ENCODE results near the gene PPFIA3. TPM values are rescaled to one million over a fixed set of nuclear protein-coding genes. Genes with fewer than 3 reads are reported as not detected.
A peak's percentile ranks its signal among the peaks of the same experiment; 100 is the strongest.

Gene PPFIA3
- total and polyA plus RNA-seq, 3 experiments from 2014 or later, result 0.56 to 3.3 (median 3.2) TPM

DNA sequence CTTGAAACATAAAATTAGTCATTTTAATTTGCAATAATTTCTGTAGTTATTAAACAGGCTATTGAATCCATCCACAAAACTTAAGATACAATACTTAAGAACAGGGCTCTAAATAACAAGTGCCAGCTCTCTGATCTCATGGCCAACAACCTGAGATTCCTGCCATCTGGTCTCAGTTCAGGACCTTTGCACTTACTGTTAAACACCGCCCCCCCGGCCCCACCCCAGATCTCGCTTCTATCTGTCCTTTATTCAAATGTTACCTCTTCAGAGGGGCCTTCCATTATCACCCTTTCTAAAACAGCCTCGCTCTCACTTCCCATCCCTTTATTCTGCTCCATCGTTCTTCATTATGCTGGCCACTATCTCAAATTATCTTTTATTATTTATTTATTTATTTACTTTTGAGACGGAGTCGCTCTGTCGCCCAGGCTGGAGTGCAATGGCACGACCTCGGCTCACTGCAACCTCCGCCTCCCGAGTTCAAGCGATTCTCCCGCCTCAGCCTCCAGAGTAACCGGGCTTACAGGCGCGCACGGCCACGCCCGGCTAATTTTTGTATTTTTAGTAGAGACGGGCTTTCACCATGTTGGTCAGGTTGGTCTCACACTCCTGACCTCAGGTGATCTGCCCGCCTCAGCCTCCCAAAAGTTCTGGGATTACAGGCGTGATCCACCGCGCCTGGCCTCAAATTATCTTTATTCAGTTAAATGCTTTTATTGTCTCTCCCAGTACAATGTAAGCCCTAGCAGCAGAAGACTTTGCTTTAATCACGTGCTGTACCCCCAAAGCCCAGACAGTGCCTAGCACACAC, 34.9 kb upstream of the PPFIA3 start:
- H3K36me3 ChIP-seq (ENCODE audit: insufficient read depth, low read length), result peaks cover 13% of the 10 kb centered on the region
- H3K9me3 ChIP-seq (ENCODE audit: low read length), result no peaks in the 10 kb centered on the region
- peak overlapping the region; percentile 99 for H3K4me3 ChIP-seq (ENCODE audit: low read length)
- Mint-ChIP-seq H3K27me3 (peaks cover 8 to 11% of the 10 kb centered on the region in 2 donors), H3K27ac (peak overlapping the region; percentile 87 to 97 (median 93)), H3K9me3 (peaks cover 0 to 2% (median 0%) of the 10 kb centered on the region in 5 donors), H3K4me3 (peak overlapping the region; percentile 92 to 96 (median 96)), H3K4me1 (peaks cover 27 to 43% (median 40%) of the 10 kb centered on the region in 3 donors), H3K36me3 (peaks cover 6 to 31% (median 6%) of the 10 kb centered on the region in 3 donors)
- peaks cover 24% of the 10 kb centered on the region for H3K4me1 ChIP-seq (ENCODE audit: insufficient read depth, low read length)
- ChIA-PET POLR2A (no interaction called here), CTCF (interaction anchor here (0.9 kb wide), 1 partner anchor 13 kb away, joined by 4 read pairs; no protein-coding TSS in a partner anchor)
- H3K27me3 ChIP-seq (ENCODE audit: insufficient read depth, low read length, poor library complexity, severe bottlenecking), result no peaks in the 10 kb centered on the region
- DNase-seq, result no peak
- peak overlapping the region; percentile 82 for H3K27ac ChIP-seq (ENCODE audit: low read depth, low read length)

- Histone ChIP-seq H3K4me1 (ENCODE audit: insufficient read depth, low read length) (peaks cover 24% of the 10 kb centered on the region), H3K9me3 (ENCODE audit: low read length) (no peaks in the 10 kb centered on the region), H3K27me3 (ENCODE audit: insufficient read depth, low read length, poor library complexity, severe bottlenecking) (no peaks in the 10 kb centered on the region), H3K36me3 (ENCODE audit: insufficient read depth, low read length) (peaks cover 17% of the 10 kb centered on the region), H3K4me3 (ENCODE audit: low read length) (peak within 1 kb of the TSS; percentile 99), H3K27ac (ENCODE audit: low read depth, low read length) (peak within 1 kb of the TSS; percentile 82)
- peaks cover 0 to 2% (median 0%) of the 10 kb centered on the region in 5 donors for H3K9me3 Mint-ChIP-seq
- H3K4me1 Mint-ChIP-seq, result peaks cover 30 to 48% (median 47%) of the 10 kb centered on the region in 3 donors
- POLR2A ChIA-PET, result no interaction called here
- peaks cover 6 to 11% of the 10 kb centered on the region in 2 donors for H3K27me3 Mint-ChIP-seq
- H3K27ac Mint-ChIP-seq, result peak within 1 kb of the TSS; percentile 87 to 97 (median 93)
- H3K36me3 Mint-ChIP-seq, result peaks cover 6 to 37% (median 6%) of the 10 kb centered on the region in 3 donors
- peak within 1 kb of the TSS; percentile 92 to 96 (median 96) for H3K4me3 Mint-ChIP-seq
- DNase-seq, result peak; percentile 99 to 100 (median 100)
- CTCF ChIA-PET, result interaction anchor here (0.6 to 4.0 kb wide), 3 partner anchors 9 to 21 kb away, joined by 3 to 28 read pairs (median 9); no protein-coding TSS in a partner anchor
Observed at GRCh38 chr19:49085020-49085867, 34.1 kb upstream of the PPFIA3 start, which contains the start of gene SNRNP70. Gene SNRNP70, plus strand, starts transcription at chr19:49085451. Its CDS starts 964 bp downstream, at chr19:49086415.

GRCh38 chr19:49085868-49086232, 33.5 kb upstream of the PPFIA3 start:
- Mint-ChIP-seq H3K4me3 (peak overlapping the region; percentile 92 to 96 (median 96)), H3K27ac (peak overlapping the region; percentile 87 to 97 (median 93)), H3K9me3 (peaks cover 0 to 2% (median 0%) of the 10 kb centered on the region in 5 donors), H3K27me3 (peaks cover 4 to 9% of the 10 kb centered on the region in 2 donors), H3K36me3 (peaks cover 6 to 43% (median 6%) of the 10 kb centered on the region in 3 donors), H3K4me1 (peaks cover 32 to 54% (median 49%) of the 10 kb centered on the region in 3 donors)
- DNase-seq, result no peak
- Histone ChIP-seq H3K9me3 (ENCODE audit: low read length) (no peaks in the 10 kb centered on the region), H3K4me1 (ENCODE audit: insufficient read depth, low read length) (peaks cover 24% of the 10 kb centered on the region), H3K36me3 (ENCODE audit: insufficient read depth, low read length) (peaks cover 23% of the 10 kb centered on the region), H3K4me3 (ENCODE audit: low read length) (peak overlapping the region; percentile 99), H3K27me3 (ENCODE audit: insufficient read depth, low read length, poor library complexity, severe bottlenecking) (no peaks in the 10 kb centered on the region), H3K27ac (ENCODE audit: low read depth, low read length) (peak overlapping the region; percentile 82)
- CTCF ChIA-PET, result interaction anchor here (0.6 to 4.0 kb wide), 4 partner anchors 10 to 92 kb away, joined by 3 to 28 read pairs (median 6); partner anchors contain the start of genes GYS1 and RUVBL2
- POLR2A ChIA-PET, result no interaction called here

DNA sequence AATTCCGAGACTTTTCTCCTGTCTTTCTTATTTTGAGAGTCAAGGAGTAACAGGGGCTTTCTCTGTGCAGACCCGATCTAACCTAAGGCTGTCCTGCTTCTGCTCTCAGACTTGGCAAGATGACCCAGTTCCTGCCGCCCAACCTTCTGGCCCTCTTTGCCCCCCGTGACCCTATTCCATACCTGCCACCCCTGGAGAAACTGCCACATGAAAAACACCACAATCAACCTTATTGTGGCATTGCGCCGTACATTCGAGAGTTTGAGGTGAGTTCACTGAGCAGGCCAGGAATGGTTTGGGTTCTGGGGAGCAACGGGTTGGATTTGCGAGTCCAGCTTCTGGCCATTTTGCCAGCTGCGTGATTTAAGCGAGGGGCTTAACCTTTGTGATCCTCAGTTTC, 33.0 kb upstream of the PPFIA3 start:
- Mint-ChIP-seq H3K9me3 (peaks cover 0 to 2% (median 0%) of the 10 kb centered on the region in 5 donors), H3K4me3 (peak overlapping the region; percentile 92 to 96 (median 96)), H3K27ac (peak overlapping the region; percentile 87 to 97 (median 93)), H3K36me3 (peaks cover 7 to 46% (median 7%) of the 10 kb centered on the region in 3 donors), H3K4me1 (peaks cover 32 to 56% (median 50%) of the 10 kb centered on the region in 3 donors), H3K27me3 (peaks cover 3 to 9% of the 10 kb centered on the region in 2 donors)
- DNase-seq, result no peak
- peak overlapping the region; percentile 99 for H3K4me3 ChIP-seq (ENCODE audit: low read length)
- H3K9me3 ChIP-seq (ENCODE audit: low read length), result no peaks in the 10 kb centered on the region
- ChIA-PET POLR2A (interaction anchor here (0.6 kb wide), 1 partner anchor 82 kb away, joined by 3 read pairs; no protein-coding TSS in a partner anchor), CTCF (interaction anchor here (0.7 to 4.0 kb wide), 4 partner anchors 12 to 93 kb away, joined by 3 to 28 read pairs (median 6); partner anchors contain the start of genes GYS1 and RUVBL2)
- H3K4me1 ChIP-seq (ENCODE audit: insufficient read depth, low read length), result peaks cover 24% of the 10 kb centered on the region
- peak overlapping the region; percentile 82 for H3K27ac ChIP-seq (ENCODE audit: low read depth, low read length)
- H3K27me3 ChIP-seq (ENCODE audit: insufficient read depth, low read length, poor library complexity, severe bottlenecking), result no peaks in the 10 kb centered on the region
- H3K36me3 ChIP-seq (ENCODE audit: insufficient read depth, low read length), result peaks cover 27% of the 10 kb centered on the region

DNA sequence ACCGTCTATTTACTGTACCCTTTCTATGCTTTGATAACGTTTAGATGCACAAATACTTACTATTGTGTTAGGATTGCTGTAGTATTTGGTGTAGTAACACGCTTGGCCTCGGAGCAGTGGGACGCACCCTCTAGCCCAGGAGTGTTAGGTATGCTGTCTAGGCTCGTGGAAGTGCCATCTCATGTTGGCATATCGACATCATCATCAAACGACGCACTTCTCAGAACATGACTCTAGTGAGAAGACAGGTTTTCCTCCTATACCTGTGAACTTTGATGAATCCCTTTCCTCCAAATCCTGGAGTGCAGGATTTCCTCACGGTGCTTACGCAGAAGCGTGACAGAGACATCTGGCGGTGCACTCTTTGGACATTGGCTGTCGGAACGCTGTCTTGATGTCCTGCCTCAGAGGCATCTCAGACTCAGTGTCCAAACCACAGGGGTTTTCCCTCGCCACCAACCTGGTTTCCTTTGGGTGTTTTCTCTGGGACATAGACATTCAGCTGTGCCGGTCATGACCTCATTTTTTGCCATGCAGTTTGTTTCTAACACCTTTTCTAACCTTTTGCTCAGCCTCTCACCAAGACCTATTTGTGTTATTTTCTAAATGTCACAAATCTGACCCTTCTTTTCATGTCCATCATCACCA, 27.8 kb upstream of the PPFIA3 start:
- Histone ChIP-seq H3K4me1 (ENCODE audit: insufficient read depth, low read length) (peaks cover 13% of the 10 kb centered on the region), H3K4me3 (ENCODE audit: low read length) (no peak overlapping the region), H3K27me3 (ENCODE audit: insufficient read depth, low read length, poor library complexity, severe bottlenecking) (no peaks in the 10 kb centered on the region), H3K27ac (ENCODE audit: low read depth, low read length) (no peak overlapping the region), H3K36me3 (ENCODE audit: insufficient read depth, low read length) (peaks cover 51% of the 10 kb centered on the region), H3K9me3 (ENCODE audit: low read length) (no peaks in the 10 kb centered on the region)
- H3K4me3 Mint-ChIP-seq, result peak overlapping the region in 1 of 7 donors; percentile 58
- ChIA-PET CTCF (no interaction called here), POLR2A (no interaction called here)
- no peaks in the 10 kb centered on the region for H3K9me3 Mint-ChIP-seq
- peaks cover 29 to 57% (median 49%) of the 10 kb centered on the region in 3 donors for H3K4me1 Mint-ChIP-seq
- peak overlapping the region in 4 of 8 donors; percentile 13 to 86 (median 46) for H3K27ac Mint-ChIP-seq
- H3K36me3 Mint-ChIP-seq, result peaks cover 7 to 78% (median 13%) of the 10 kb centered on the region in 3 donors
- DNase-seq, result no peak
- no peaks in the 10 kb centered on the region for H3K27me3 Mint-ChIP-seq

GRCh38 chr19:49092686-49093085, 26.7 kb upstream of the PPFIA3 start:
- ChIA-PET CTCF (no interaction called here), POLR2A (no interaction called here)
- Histone ChIP-seq H3K27ac (ENCODE audit: low read depth, low read length) (no peak overlapping the region), H3K36me3 (ENCODE audit: insufficient read depth, low read length) (peaks cover 58% of the 10 kb centered on the region), H3K27me3 (ENCODE audit: insufficient read depth, low read length, poor library complexity, severe bottlenecking) (no peaks in the 10 kb centered on the region), H3K9me3 (ENCODE audit: low read length) (no peaks in the 10 kb centered on the region), H3K4me1 (ENCODE audit: insufficient read depth, low read length) (peaks cover 1% of the 10 kb centered on the region), H3K4me3 (ENCODE audit: low read length) (no peak overlapping the region)
- no peak for DNase-seq
- Mint-ChIP-seq H3K27me3 (no peaks in the 10 kb centered on the region), H3K9me3 (no peaks in the 10 kb centered on the region), H3K36me3 (peaks cover 1 to 82% (median 7%) of the 10 kb centered on the region in 3 donors), H3K4me3 (no peak overlapping the region), H3K4me1 (peaks cover 21 to 51% (median 38%) of the 10 kb centered on the region in 3 donors), H3K27ac (peak overlapping the region in 1 of 8 donors; percentile 60)
